Ovary (tissue), 3 donors: ENCODE data around the gene PRDM8.

Experiments
- CTCF ChIP-seq, 3 donors: fragments of 450-650 bp in 2 of 3; fragments of 200-600 bp in 1 of 3; IDR thresholded peaks; one replicate each; pipeline versions ENCODE4 v1.5.1 to v1.8.0; 2016 to 2022; ENCODE audit warnings: antibody characterized with exemption in 3 of 3, mild to moderate bottlenecking in 1 of 3
- EP300 ChIP-seq: sonication (generic); formaldehyde crosslinking; IDR thresholded peaks from one replicate; pipeline ENCODE4 v1.6.1; 2017; ENCODE audit warnings: antibody characterized with exemption
- POLR2A ChIP-seq: fragments of 450-650 bp; IDR thresholded peaks from one replicate; pipeline ENCODE4 v1.6.1; 2017; ENCODE audit warnings: antibody characterized with exemption, mild to moderate bottlenecking, moderate library complexity
- donor health status: DM: no; HTN: no; CAD: no.

- TF ChIP-seq CTCF (IDR thresholded peaks at IDR 0.05) = no peak
- no peak for TF ChIP-seq POLR2A
- no peak for TF ChIP-seq EP300
Measured at GRCh38 chr4:80198441-80198837, 1.1 kb downstream of the PRDM8 start.
